Stomach smooth muscle (tissue), 2 donors: ENCODE results near the gene TNP2.
"Not testable (repeated sequence)": the region's sequence is repeated elsewhere in the genome, so short reads cannot be mapped to it uniquely, and the experiment has no call there.

Experiments
- H3K27ac ChIP-seq: one replicate; pipeline ENCODE4 v1.7.0; 2013; ENCODE audit warnings: mild to moderate bottlenecking, low read length, inconsistent platforms
- H3K27me3 ChIP-seq, 2 donors: one replicate each; pipeline ENCODE4 v1.7.0; 2013; ENCODE audit warnings: low read length in 2 of 2; ENCODE audit not compliant: insufficient read depth in 2 of 2, control insufficient read depth in 1 of 2
- H3K36me3 ChIP-seq, 2 donors: one replicate each; pipeline ENCODE4 v1.7.0; 2013; ENCODE audit warnings: low read length in 2 of 2; ENCODE audit not compliant: control insufficient read depth in 2 of 2, insufficient read depth in 2 of 2
- H3K4me1 ChIP-seq: one replicate; pipeline ENCODE4 v1.7.0; 2013; ENCODE audit warnings: low read length; ENCODE audit not compliant: control insufficient read depth, insufficient read depth
- H3K4me3 ChIP-seq, 2 donors: one replicate each; pipeline ENCODE4 v1.7.0; 2013; ENCODE audit warnings: low read length in 2 of 2
- H3K9ac ChIP-seq, 2 donors: one replicate each; pipeline ENCODE4 v1.7.0; 2013; ENCODE audit warnings: low read length in 2 of 2, mild to moderate bottlenecking in 1 of 2
- H3K9me3 ChIP-seq, 2 donors: one replicate each; pipeline ENCODE4 v1.7.0; 2013; ENCODE audit warnings: low read length in 2 of 2; ENCODE audit not compliant: control insufficient read depth in 2 of 2
- donor health status: healthy.
- donor health status: Pancreatic carcinoma.

TNP2 gene

DNA sequence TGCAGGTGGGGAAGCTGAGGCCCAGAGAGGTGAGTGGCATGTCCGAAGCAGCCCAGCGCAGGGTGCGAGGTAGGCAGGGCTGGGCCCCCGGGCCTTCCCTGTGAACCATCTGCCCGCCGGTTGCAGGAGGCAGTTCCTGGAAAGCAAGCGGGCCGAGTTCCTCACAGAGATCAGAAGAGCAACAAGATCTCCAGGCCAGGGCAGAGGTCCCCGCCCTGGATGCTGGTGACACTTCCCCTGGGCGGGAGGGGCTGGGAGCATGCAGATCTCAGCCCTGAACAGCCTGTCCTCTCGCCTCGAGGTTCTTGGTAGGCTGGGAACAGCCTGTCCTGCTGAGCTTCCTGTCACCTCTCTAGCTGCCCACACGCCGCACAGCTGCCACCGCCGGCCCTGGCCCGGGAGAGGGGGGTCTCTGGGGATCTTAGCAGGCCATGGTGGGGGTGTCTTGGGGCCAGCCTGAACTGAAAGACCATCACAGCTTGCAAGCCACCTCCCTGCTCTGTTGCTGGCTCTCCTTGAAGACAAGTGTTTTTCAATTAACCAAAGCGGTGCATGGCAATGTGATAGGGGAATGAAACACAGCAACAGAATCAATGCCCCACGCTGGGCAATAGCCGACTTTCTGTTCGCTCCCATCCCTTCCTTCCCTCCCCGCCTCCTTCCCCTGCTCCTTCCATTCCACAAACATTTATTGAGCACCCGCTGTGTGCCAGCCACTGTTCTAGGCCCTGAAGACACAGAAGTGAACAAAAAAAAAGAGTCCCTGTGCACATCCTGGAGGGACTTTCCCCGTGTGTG is 44.8 kb downstream of the TNP2 start:
- Histone ChIP-seq H3K4me1 (no peaks in the 10 kb centered on the region), H3K9me3 (no peaks in the 10 kb centered on the region), H3K4me3 (no peak overlapping the region), H3K27me3 (no peaks in the 10 kb centered on the region), H3K27ac (no peak overlapping the region), H3K9ac (no peak overlapping the region), H3K36me3 (no peaks in the 10 kb centered on the region)

- not testable (repeated sequence) for H3K4me3 ChIP-seq, H3K27ac ChIP-seq, H3K36me3 ChIP-seq, H3K9ac ChIP-seq, H3K27me3 ChIP-seq, H3K4me1 ChIP-seq
- H3K9me3 ChIP-seq: peaks cover 13 to 20% of the 10 kb centered on the region in 2 donors
Observed at GRCh38 chr16:11220507-11220906, 48.6 kb downstream of the TNP2 start.

DNA sequence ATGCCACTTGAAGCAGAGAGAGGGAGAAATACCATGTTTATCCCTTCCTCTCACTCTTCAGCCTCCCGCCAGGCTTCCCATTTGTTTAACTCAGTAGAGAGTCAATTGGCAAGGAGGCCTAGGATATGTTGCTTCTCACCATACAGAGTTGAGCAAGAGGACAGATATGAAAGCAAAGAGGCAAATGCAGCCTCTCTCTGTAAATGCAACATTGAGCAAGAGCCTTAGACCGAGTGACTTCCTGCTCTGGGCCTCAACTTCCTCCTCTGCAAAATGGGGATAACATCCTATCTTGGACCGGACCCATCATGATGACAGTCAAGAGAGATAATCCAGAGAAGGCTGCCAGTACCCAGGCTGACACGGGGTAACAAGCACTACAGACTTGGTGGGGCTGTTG is 49.9 kb downstream of the TNP2 start:
- no peak overlapping the region for H3K9ac ChIP-seq
- H3K9me3 ChIP-seq: peaks cover 13 to 20% of the 10 kb centered on the region in 2 donors
- H3K4me3 ChIP-seq: no peak overlapping the region
- H3K36me3 ChIP-seq: no peaks in the 10 kb centered on the region
- H3K4me1 ChIP-seq: no peaks in the 10 kb centered on the region
- no peak overlapping the region for H3K27ac ChIP-seq
- no peaks in the 10 kb centered on the region for H3K27me3 ChIP-seq

DNA sequence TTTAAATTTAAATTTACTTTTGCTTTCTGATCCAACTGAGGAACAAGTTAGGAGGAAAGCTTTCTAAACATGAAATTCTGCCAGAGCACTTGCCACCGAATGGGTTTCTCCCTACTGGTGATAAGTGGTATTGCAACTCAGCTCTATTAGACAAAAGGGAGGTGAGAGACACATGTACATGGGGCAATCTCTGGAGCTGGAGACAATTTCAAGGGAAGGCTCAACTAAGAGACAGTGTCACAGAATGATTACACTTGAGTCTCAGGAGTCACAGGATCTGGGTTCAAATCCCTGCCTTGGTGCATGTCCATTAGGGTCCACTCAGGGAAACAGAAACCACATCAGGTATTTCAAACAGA is 50.5 kb downstream of the TNP2 start:
- Histone ChIP-seq H3K9me3 (peaks cover 13 to 20% of the 10 kb centered on the region in 2 donors), H3K27ac (no peak overlapping the region)

More for the DNA sequence above, 50.5 kb downstream of the TNP2 start:
- Histone ChIP-seq H3K4me3 (no peak overlapping the region), H3K36me3 (no peaks in the 10 kb centered on the region), H3K27me3 (no peaks in the 10 kb centered on the region), H3K4me1 (no peaks in the 10 kb centered on the region), H3K9ac (no peak overlapping the region)
